Stimulated activated CD8-positive, alpha-beta memory T cell treated with anti-CD3 and anti-CD28 coated beads, Interleukin-15, amount 100 ng/mL, for 48 hours (primary cell): ENCODE measurements around the gene NAA30.
"Not testable (repeated sequence)": the region's sequence is repeated elsewhere in the genome, so short reads cannot be mapped to it uniquely, and the experiment has no call there.

Source experiments
- DNase-seq, 2 donors: peaks; one replicate each; pipeline ENCODE4 v3.0.0-alpha.2; 2020; ENCODE audit warnings: low read depth in 2 of 2

Gene NAA30

DNA sequence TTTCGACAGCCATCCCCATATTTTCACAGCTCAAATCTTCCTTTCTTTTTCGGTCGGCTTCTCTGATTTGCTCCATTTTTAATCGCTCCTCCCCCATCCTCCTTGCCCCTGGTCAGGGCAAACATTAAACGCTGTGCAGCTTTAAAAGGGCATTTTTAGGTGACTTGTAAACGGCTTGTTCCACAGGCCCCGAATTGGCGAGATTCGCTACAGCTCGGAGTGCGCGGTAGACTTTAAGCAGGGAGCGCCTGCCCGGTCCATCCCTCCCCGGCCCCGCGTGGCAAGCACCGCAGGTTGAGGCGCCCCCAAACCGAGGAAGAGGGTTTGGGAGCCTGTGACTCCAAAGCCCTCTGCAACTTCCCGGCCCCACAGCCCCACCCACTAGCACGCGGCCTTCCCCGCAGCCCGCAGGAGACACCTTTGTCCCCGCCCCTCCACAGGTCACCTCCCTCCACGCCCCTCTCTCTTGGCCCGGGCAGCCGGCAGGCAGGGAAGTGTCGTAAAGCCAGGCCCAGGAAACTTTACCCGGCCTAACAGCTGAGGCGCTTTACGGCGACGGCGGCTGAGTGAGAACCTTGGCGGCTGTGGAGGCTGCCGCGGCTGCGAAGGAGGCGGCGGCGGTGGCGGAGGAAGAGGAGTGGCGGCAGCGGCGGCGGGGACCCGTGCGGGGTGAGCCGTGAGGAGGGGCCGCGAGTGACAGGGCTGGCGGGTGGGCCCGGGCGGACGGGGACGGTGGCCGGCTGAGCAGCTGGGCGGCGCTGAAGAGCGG is at the start of gene NAA30:
Gene NAA30 (plus strand): TSS at position 550 of the 769 bp plus-strand sequence. CDS start 372 bp downstream, outside the sequence.
- peak; percentile 90 to 92 for DNase-seq

DNA sequence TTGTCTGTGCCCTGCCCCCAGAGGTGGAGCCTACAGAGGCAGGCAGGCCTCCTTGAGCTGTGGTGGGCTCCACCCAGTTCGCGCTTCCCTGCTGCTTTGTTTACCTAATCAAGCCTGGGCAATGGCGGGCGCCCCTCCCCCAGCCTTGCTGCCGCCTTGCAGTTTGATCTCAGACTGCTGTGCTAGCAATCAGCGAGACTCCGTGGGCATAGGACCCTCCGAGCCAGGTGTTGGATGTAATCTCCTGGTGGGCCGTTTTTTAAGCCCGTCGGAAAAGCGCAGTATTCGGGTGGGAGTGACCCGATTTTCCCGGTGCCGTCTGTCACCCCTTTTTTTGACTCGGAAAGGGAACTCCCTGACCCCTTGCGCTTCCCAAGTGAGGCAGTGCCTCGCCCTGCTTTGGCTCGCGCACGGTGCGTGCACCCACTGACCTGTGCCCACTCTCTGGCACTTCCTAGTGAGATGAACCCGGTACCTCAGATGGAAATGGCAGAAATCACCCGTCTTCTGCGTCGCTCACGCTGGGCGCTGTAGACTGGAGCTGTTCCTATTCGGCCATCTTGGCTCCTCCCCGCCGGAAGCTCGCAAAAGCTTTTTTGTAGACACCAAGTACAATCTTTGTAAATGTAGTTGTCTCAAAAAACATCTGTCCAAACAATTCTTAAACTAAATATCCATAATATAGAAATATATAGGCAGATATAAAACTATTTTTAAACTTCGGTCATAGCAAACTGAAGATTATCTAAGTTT is 46.7 kb upstream of the NAA30 start:
- DNase-seq: not testable (repeated sequence)

- DNase-seq: no peak
These were observed 45.3 kb upstream of the NAA30 start for GRCh38 chr14:57345106-57345505.

- no peak for DNase-seq
These were observed 43.6 kb upstream of the NAA30 start for GRCh38 chr14:57346741-57347140.

- no peak for DNase-seq
These were observed 37.8 kb upstream of the NAA30 start for GRCh38 chr14:57352396-57353170.

- no peak for DNase-seq
These were observed 35.1 kb upstream of the NAA30 start for GRCh38 chr14:57355081-57355800.

DNA sequence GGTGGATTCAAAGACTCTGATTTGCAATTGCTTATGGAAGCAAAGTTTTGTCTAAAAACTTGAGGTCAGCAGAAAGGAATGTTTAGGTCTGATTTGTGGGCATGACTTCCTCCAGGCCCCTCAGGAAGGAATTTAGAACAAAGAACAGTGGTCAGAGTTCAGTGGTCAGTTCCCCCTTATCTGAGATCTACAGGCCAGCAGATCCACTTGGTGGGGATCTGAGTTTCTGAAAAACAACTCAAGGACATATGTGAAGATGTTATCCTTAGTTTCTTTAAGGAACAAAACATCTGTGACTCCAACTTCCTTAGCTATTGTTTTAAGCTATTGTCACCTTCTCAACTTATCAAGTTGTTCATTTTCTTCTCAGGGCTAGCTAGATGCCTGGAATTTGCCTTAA is 28.0 kb upstream of the NAA30 start:
- no peak for DNase-seq

DNA sequence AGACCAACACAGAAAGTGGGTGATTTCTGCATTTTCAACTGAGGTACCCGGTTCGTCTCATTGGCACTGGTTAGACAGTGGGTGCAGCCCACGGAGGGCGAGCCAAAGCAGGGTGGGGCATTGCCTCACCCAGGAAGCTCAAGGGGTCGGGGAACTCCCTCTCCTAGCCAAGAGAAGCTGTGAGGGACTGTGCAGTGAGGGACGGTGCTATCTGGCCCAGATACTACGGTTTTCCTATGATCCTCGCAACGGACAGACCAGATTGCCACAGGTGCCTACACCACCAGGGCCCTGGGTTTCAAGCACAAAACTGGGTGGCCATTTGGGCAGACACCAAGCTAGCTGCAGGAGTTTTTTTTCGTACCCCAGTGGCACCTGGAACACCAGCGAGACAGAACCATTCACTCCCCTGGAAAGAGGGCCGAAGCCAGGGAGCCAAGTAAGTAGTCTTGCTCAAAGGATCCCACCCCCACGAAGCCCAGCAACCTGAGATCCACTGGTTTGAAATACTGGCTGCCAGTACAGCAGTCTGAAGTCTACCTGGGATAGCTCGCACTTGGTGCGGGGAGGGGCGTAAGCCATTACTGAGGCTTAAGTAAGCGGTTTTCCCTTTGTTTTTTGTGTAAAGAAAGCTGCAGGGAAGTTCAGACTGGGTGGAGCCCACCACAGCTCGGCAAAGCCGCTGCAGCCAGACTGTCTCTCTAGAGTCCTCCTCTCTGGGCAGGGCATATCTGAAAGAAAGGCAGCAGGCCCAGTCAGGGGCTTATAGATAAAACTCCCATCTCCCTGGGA is 25.5 kb upstream of the NAA30 start:
- no peak for DNase-seq

- DNase-seq: not testable (repeated sequence)
These were observed 20.2 kb upstream of the NAA30 start for GRCh38 chr14:57370187-57370586.

DNA sequence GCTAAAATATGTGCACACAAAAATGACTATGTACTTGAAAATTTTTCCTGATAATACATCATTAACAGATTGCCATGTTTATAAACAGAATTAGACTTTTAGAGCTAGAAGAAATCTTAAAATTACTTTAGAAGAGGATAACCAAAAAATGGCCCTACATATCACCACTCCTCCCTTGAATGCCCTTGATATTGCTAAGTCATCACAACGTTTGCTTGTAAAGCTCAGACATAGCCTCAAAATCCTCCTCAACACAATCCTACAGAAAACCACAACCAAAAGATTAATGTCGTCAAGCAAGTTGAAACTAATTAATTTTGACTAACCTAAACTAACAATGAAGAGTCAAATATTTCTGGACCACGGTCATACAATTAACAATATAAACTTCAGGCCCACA is 19.4 kb upstream of the NAA30 start:
- DNase-seq: no peak

DNA sequence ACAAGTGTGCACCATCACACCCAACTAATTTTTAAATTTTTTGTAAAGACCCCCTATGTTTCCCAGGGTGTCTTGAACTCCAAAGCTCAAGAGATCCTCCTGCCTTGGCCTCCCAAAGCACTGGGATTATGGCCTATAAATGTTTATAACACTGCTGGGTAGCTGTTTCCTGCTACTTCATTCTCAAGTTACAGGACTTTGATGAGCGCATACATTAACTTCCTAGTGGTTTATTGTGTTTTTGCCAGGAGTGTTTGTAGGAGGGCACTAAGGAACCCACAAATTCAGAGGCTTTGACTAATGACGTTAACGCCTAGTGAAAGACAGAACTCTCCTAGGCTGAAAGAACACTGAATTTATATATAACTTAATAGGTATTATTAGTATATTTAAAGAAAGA is 15.2 kb upstream of the NAA30 start:
- no peak for DNase-seq

- no peak for DNase-seq
These were observed 11.7 kb upstream of the NAA30 start for GRCh38 chr14:57378661-57379060.

DNA sequence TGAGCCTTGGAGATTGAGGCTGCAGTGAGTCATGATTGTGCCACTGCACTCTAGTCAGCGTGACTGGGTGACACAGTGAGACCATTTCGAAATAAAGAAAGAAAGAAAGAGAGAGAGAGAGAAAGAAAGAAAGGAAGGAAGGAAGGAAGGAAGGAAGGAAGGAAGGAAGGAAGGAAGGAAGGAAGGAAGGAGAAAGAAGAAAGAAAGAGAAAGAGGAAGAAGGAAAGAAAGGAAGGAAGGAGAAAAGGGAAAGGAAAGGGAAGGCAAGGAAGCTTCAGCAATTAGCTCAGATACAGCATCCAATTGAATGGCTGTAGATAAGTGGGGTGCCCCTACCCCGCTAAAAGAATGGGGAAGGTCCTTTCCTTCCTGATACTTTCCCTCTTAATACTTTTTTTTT is 9.5 kb upstream of the NAA30 start:
- DNase-seq: no peak

- DNase-seq: no peak
These were observed 8.1 kb upstream of the NAA30 start for GRCh38 chr14:57382283-57382682.

DNA sequence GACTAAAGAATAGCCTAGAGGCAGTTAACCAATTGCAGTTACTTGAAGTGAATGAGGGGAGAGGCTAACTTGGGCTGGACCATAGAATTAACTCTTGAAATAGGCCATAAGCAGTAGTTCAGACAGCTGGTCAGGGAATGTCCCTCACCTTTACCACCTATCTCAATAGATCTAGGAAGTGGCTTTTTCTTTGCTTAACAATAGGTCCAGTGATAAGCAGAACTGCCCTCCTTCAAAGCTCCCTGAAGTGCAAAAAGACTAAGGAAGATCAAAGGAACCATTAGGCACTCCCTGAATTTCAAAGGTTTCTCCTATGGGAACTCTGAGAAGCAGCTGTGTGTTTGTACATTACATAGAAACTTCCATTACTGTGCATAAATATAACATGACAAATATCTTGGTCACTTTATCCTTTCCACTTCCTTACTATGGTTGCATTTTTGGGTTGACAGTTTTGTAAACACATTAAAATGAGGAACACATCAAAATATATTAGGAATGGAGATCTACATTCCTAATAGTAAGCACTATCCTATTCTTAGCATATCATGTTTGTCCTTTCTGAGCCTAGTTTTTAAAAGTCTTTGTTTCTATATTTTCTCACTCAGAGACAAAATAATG is 7.2 kb upstream of the NAA30 start:
- no peak for DNase-seq

DNA sequence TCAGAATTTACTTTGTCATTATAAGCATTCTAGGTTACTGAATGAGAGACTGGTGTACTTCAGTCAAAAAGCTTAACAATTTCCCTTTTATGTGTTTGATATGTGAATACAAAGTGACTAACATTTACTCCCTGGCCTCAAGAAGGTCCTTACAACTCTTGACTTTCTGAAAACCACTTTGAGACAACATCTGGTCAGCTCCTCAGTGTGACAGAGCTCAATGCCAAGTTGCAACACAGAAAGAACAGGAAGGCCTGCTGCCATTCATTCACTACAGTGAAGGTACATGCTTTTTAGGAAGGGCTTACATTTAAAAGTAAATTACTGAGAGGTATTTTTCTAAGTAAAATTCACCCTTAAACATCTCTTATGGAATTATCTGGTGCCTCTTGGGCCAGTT is 2.3 kb upstream of the NAA30 start:
- DNase-seq: no peak

- no peak for DNase-seq
These were observed 745 bp upstream of the NAA30 start for GRCh38 chr14:57389646-57390036.

- DNase-seq: peak; percentile 18 to 27
These were observed 575 bp downstream of the NAA30 start for GRCh38 chr14:57390806-57391516.

GRCh38 chr14:57391517-57392195 is 1.3 kb downstream of the NAA30 start:
- DNase-seq: no peak
